GM18868 (cell line): ENCODE results near the gene ZNF197.
A peak's percentile ranks its signal among the peaks of the same experiment; 100 is the strongest.
"Not testable (repeated sequence)": the region's sequence is repeated elsewhere in the genome, so short reads cannot be mapped to it uniquely, and the experiment has no call there.

Experiments used
- ATAC-seq: cut with Tn5 transposase; IDR thresholded peaks from one replicate; pipeline ENCODE4 v1.9.1; 2021; ENCODE audit warnings: mild to moderate bottlenecking, moderate library complexity; ENCODE audit not compliant: unreplicated experiment

Gene ZNF197

DNA sequence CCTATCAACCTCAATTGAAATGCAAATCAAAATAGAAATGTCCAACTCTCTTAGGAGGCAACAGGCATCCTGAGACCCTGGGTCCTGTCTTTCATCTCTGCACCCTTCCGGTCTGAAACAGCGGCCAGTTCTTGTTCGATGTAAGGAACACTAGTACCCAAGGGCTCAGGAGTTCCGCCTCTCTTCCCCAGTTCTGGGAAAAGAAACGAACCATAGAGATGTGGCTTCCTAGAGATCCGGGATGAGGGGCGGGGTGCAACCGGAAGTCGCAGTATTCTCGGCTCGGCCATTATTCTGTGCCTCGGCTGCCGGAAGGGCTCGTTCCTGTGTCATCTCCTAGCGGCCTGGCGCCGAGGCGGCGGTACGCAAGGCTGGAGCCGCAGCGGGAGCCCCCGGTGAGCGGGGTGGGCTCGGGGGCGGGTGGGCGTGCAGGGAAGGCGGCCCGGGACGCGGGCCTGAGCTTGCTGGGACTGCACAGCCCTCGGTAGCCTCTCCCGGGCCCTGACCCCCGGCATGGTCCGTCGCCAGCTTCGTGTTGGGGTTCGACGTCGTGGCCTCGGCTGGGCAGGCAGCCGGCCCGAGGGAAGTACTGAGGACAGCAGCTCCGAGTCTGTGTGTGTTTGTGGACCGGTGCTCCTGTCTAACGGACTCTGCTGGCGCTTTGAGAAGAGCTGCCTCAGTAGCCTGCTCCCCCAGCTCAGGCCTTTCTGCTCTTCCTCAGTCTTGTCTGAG, at the start of gene ZNF197:
Gene ZNF197, plus strand, starts transcription at position 288 of the 732 bp plus-strand sequence. CDS start 4,119 bp downstream, outside the sequence.
- peak; percentile 96 for ATAC-seq

DNA sequence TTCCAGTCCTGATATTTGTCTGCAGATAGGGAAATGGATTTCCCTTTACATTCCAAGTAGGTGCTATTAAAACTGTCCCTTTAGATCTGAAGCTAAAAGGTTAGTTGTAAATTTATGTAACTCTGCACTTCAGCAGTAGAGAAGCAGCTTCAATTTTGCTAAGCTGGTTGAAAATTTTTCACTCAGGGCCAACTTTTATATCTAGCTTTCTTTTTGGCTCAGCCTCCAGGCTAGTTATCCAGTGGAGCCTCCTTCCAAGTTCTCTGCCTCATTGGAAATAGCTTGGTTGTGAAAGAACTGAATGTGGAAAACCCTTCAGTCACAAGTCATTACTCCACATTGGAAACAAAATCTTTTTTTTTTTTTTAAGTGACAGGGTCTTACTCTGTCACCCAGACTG, 48.2 kb upstream of the ZNF197 start:
- no peak for ATAC-seq

DNA sequence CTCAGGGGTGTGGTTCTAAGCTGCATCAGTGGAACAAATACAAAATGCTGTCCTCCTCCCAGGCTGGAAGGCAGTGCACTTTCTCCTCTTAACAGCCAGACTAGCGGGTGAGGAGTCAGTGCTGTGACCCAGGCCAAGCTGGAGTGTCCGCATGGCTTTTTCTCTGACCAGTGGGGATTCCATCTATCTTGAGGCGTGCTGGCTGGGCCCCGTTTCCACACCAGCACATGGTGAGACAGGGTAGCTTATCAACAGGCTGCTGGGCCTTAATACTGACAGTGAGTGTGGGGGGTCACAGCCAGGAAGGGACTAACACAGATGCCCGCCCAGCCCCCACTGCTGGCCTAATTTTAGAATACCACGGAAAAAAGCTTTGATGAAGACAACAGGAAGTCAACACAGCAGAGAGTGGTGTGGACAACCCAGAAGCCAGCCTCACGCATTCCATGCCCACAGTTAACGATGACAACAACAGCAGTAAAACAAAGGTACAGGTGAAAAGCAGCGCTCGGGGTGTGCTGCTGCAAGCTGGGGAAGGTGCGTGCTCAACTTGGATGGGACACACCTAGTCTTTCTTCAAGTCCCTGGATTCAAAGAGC, 47.4 kb upstream of the ZNF197 start:
- ATAC-seq = not testable (repeated sequence)

DNA sequence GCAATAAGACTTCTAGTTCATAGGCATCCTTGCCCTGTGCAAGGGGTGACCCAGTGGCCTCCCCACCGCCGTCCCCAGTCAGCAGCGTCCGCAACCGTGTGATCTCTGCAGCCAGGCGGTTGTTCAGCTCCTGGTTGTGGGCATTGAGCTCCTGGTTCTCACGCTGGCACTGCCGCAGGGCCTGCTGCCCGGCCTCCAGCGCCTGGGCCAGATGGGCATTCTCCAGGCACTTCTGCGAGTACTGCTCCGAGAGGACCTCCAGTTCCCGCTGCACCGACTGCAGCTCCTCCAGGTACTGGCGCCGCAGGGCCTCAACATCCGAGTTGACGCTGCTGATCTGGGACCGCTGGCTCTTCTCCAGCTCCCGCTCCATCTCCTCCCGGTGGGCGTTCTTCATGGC, 46.5 kb upstream of the ZNF197 start:
- not testable (repeated sequence) for ATAC-seq

DNA sequence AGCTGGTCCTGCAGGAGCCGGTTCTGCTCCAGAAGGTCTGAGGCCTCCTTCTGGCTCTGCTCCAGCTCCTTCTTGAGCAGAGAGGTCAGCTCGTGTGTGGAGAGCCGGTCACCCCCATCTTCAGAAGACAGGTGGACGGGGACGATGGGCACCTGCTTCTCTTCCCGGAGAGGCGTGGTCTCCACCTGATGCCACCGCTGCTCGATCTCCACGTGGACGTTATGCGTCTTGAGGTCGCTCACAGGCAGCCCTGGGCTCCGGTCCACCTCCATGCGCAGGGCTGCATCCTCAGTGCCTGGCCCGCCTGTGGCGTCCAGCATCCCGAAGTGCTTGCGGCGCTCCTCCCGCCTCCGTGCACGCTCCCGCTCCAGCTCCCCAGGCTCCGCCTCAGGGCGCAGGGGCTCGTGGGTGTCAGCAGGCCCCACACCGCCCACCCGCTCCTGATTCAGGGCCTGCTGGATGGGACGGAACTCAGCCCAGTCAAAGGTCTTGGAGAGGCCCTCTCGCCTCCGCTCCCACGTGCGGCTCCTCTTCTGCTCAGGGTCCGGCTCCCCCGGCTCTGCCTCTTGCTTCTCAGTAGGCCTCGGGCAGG, 45.8 kb upstream of the ZNF197 start:
- not testable (repeated sequence) for ATAC-seq

DNA sequence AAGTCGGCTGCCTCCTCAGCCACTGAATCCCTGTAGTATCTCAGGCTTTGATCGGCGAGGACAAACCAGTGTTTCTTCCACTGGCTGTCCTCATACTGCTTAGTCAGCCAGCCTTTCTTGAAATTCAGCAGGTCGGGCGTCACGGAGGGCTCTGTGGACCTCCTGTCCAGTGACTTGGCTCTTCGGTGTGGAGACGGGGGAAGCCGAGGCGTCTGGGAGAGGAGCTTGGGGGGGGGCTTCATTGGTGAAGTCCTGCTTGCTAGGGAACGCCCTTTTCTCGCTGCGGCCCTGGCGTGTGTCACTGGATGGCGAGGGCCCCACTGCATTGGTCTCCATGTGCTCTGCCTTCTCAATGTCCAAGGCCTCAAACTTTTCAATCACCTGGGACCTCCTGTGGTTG, 45.1 kb upstream of the ZNF197 start:
- not testable (repeated sequence) for ATAC-seq

DNA sequence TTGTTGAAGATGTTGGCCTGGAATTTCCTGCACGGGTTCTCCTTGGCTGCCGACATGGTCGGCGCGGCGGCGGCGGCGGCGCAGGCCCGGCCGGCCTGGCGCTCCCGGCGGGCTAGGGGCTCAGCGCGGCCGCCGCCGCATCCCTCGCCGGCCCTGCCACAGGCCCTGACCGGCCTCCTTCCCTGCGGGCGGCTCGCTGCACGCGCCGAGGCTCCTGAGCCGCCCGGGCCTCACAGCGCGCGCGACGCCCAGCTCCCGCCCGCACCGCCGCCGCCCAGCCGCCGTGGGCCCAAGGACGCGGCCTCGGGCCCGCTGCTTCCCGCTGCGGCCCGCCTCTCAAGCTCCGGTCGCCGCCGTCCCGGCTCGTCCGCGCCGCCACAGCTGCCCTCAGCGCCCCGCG, 43.9 kb upstream of the ZNF197 start:
- not testable (repeated sequence) for ATAC-seq

DNA sequence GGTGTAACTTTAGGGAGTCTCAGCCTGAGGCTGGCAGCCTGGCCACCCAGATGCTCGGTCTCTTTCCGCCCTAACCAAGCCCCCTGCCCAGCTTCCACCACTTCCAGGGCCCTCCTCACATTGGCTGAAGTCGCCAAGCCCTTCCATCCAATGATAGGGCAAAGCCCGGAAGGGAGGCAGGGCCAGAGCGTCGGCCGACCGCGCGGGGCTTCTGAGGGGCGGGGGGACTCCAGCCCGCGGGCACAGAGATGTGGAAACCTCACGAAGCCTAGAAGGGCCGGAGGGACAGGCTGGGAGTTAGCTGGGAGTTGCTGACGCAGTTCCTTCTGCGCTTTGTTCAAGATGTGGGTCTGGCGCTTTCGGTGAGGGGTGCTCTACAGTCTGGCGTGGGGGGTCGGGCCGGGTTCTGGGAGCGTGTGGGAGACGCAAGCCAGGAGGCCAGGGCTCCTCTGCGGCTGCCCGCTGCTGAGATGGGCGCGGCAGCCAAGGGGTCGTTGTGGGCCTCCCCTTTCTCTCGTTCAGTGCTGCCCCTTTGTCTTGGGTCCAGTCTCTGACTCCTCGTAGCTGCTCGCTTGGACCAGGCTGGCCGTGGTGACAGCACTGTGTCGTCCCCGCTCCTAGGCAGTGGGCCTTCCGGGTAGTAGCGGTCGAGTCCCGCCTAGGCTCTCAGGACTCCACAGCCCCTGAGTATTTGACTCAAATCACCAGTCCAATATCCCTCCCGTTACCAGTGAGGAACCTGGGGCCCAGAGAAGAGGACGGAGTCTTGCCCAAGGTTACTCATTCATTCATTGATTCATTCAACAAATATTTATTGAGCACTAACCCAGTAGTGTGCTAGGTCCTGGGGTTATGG, 40.0 kb upstream of the ZNF197 start, which contains the start of gene ZNF660:
Gene ZNF660, plus strand, starts transcription at position 319 of the 856 bp plus-strand sequence. CDS start 9,230 bp downstream, outside the sequence.
- ATAC-seq = peak; percentile 96

DNA sequence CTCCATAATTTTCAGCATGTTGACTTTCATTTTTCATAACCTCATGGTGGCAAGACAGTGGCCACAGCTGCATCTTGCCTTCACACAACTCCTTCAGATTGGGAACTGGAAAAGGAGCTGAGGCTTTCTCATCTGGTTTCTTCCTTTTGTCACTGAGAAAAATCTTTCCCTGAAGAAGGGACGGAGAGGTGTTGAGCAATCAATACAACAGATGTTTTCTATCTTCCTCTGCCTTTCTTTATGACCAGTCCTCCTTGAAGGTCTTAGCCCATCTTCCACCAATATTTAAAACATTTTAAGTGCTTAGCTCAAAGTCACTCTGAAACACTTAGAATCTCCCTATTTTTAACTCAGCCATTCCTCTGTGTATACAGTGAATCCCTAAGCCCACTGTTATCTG, 28.2 kb upstream of the ZNF197 start:
- ATAC-seq = no peak

DNA sequence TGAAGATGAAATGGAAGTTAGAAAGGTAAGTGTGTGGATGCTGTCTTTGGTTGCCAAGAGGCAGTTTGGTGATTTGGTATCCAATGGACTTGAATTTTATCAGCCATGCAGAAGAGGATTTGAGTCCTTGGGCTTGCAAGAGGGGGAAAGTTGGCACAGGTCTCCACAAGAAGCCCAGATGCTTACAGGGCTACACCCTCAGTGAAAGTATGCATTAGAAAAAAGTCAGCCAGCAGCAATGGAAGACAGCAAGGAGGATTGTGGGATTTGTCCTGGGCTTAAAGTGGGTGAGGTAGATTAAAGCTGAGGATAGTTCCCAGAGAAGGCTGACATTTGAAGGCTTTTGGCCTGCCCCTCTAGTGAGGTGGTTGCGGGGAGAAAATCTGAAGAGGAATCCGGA, 23.1 kb upstream of the ZNF197 start:
- ATAC-seq = no peak

DNA sequence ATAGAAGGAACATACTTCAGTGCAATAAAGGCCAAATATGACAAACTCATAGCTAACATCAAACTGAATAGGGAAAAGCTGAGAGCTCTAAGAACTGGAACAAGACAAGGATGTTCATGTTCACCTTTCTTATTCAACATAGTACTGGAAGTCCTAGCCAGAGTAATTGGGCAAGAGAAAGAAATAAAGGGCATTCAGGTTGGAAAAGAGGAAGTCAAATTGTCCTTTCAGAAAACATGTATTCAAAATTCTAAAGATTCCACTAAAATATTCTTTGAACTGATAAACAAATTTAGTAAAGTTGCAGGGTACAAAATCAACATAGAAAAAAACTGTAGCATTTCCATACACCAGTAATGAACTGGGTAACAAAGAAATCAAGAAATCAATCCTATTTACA, 12.2 kb upstream of the ZNF197 start:
- ATAC-seq = no peak

DNA sequence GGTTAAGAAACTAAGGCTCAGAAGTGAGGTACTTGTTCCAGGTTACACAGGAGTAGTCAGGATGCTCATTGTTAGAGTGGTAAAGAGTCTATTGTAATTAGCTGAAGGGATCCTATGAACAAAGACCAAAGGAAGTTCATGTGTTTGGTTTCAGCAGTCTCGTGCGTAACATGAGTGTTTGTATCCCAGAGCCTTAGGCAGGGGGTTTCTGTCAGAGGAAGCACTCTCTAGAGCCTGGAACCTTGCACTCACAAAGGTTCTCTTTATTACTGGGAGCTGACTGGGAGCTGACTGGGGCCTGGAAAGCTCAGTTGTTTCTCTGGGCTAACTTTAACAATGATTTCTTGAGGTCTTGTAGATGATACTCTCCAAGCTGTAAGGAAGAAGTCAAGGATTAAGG, 3.9 kb downstream of the ZNF197 start:
- no peak for ATAC-seq

DNA sequence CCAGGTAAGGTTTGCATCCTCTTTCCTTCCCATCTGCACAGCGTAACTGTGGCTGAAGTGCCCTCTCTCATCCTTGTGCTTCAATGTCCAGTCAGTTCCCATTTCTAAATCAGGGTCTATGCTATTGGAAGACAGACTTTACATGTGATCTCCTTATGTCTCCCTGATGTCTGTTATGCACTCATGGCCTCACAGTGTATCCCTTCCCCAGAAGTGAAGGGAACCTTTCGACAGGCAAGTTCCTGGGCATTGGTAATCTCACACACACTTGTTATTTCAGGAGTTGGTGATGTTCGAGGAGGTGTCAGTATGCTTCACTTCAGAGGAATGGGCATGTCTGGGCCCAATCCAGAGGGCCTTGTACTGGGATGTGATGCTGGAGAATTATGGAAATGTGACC, 7.4 kb downstream of the ZNF197 start:
- no peak for ATAC-seq

DNA sequence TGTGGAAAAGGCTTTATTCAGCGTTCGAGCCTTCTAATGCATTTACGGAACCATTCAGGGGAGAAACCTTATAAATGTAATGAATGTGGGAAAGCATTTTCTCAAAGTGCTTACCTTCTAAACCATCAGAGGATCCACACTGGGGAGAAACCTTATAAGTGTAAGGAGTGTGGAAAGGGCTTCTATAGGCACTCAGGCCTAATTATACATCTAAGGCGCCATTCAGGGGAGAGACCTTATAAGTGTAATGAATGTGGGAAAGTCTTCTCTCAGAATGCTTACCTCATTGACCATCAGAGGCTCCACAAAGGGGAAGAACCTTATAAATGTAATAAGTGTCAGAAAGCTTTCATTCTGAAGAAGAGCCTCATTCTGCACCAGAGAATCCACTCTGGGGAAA, 17.5 kb downstream of the ZNF197 start:
- no peak for ATAC-seq

DNA sequence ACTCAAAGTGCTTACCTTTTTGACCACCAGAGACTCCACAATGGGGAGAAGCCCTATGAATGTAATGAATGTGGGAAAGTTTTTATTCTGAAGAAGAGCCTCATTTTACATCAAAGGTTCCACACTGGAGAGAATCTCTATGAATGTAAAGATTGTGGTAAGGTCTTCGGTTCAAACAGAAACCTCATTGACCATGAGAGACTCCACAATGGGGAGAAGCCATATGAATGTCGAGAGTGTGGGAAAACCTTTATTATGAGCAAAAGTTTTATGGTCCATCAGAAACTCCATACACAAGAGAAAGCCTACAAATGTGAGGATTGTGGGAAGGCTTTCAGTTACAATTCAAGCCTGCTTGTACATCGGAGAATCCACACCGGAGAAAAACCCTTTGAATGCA, 18.2 kb downstream of the ZNF197 start:
- no peak for ATAC-seq

DNA sequence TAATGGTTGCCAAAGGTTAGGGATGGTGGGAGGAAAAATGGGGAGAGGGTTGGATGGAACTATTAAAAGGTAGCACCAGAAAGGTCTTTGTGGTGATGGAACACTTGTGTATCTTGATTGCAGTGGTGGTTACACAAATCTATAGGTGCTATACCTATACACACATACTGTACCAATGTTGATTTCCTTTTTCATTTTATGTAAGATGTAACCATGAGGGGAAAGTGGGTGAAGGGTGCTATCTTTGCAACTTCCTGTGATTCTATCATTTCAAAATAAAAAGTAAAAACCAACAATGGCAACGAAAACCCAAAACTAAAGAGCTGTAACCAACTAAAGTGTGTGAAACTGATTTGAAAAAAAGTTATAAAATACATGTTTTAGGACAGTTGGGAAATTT, 22.9 kb downstream of the ZNF197 start:
- ATAC-seq = no peak

DNA sequence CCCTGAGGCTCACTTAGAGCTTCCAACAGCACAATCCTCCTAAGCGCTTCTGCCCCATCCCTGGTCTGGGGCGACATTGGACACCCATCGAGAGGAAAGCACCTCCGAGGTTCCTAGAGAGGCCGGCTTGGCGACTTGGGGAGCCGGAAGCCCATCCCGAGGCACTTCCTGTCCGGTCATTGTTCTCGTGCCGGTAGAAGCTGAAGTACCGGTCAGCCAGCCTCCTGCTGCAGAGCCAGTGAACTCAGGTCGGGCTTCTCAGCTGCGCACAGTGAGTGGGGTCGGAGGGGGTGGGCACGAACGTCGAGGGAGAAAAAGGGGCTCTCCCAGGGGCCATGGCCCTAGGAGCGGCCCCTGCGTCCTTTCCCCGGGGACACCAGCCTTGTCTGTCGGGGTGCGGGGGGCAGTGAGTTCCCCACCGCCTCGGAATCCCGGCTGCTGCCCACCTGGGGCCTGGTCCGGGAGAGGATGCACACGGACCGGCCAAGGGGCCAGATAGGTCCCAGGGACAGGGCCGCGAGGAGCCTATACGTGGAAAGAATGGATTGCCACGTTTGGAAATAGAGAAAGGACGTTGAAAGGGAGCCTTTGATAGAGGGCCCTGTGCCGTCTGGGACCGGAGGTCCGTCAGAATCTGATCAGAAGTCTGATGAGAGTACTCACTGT, 23.9 kb downstream of the ZNF197 start, which contains the start of gene ZNF35:
Gene ZNF35, plus strand, starts transcription at position 169 of the 666 bp plus-strand sequence. CDS start 2,336 bp downstream, outside the sequence.
- peak; percentile 99 for ATAC-seq

DNA sequence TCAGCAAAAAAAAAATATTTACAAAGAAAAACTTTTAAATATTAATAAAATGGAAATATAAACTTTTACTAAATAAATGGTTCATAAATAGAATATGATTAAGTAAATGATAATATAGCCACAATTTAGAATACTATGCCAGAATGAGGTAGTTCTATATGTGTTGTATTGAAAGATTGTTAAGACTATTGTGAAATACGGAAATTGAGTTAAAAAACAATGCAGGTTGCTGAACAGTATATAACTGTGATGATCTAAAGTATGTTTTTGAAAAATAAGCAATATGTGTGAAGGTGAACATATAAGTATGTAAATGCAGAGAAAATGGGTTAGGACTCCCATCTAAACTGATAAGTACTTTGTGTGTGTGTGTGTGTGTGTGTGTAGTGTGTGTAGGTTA, 24.9 kb downstream of the ZNF197 start:
- ATAC-seq = no peak

DNA sequence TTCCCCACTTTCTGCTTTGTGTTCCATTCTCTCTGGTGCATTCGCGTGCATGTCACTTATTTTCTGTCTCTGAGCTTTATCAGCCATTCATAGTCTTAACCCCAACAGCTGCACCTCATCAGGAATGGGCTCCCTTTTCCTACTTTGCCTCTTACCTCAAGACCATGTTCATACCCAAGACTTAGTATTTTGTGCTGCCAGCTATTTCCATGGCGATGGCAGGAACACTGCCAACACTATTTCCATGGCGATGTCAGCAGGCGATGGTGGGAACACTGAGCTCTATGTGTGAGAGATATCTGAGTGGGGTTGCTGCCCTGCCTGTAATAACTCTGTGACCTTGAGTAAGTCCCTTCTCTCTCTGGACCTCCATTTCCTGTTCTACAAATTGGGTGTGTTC, 29.2 kb downstream of the ZNF197 start:
- no peak for ATAC-seq

DNA sequence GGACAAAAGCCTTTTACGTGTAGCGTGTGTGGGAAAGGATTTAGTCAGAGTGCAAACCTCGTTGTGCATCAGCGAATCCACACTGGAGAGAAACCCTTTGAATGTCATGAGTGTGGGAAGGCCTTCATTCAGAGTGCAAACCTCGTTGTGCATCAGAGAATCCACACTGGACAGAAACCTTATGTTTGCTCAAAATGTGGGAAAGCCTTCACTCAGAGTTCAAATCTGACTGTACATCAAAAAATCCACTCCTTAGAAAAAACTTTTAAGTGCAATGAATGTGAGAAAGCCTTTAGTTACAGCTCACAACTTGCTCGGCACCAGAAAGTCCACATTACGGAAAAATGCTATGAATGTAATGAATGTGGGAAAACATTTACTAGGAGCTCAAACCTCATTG, 34.2 kb downstream of the ZNF197 start:
- ATAC-seq = no peak

DNA sequence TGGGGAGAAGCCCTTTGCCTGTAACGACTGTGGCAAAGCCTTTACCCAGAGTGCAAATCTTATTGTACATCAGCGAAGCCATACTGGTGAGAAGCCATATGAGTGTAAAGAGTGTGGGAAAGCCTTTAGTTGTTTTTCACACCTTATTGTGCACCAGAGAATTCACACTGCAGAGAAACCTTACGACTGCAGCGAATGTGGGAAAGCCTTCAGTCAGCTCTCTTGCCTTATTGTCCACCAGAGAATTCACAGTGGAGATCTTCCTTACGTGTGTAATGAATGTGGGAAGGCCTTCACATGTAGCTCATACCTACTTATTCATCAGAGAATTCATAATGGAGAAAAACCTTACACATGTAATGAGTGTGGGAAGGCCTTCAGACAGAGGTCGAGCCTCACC, 34.6 kb downstream of the ZNF197 start:
- no peak for ATAC-seq
